Ramos (cell line): Measurements from ENCODE around the gene BRSK2.

Source experiments
- in situ Hi-C: fragments of 300-500 bp; cut with MboI; formaldehyde crosslinking; loops from one replicate; pipeline ENCODE4 v1.14.3; 2022; ENCODE audit warnings: low sequenced_read_pairs; ENCODE audit not compliant: unreplicated experiment

Gene BRSK2

GRCh38 chr11:1487851-1488574 is 98.3 kb downstream of the BRSK2 start:
- in situ Hi-C loops, result no loop called here

- in situ Hi-C loops, result no loop called here
Observed at GRCh38 chr11:1488575-1489180, 98.9 kb downstream of the BRSK2 start.

GRCh38 chr11:1490651-1491050 is 100.9 kb downstream of the BRSK2 start:
- in situ Hi-C loops, result no loop called here

GRCh38 chr11:1491379-1491778 is 101.6 kb downstream of the BRSK2 start:
- in situ Hi-C loops, result no loop called here

- in situ Hi-C loops, result no loop called here
Observed at GRCh38 chr11:1493650-1494244, 104.0 kb downstream of the BRSK2 start.

- in situ Hi-C loops, result no loop called here
Observed at GRCh38 chr11:1494650-1495049, 104.9 kb downstream of the BRSK2 start.

- in situ Hi-C loops, result no loop called here
Observed at GRCh38 chr11:1496091-1496760, 106.5 kb downstream of the BRSK2 start.

GRCh38 chr11:1496761-1497095 is 107.0 kb downstream of the BRSK2 start:
- in situ Hi-C loops, result no loop called here

GRCh38 chr11:1497600-1497999 is 107.9 kb downstream of the BRSK2 start:
- in situ Hi-C loops, result no loop called here

- in situ Hi-C loops, result no loop called here
Observed at GRCh38 chr11:1498262-1498661, 108.5 kb downstream of the BRSK2 start.

- in situ Hi-C loops, result no loop called here
Observed at GRCh38 chr11:1499261-1499890, 109.6 kb downstream of the BRSK2 start.

GRCh38 chr11:1499899-1500298 is 110.2 kb downstream of the BRSK2 start:
- in situ Hi-C loops, result no loop called here

GRCh38 chr11:1500466-1501420 is 111.0 kb downstream of the BRSK2 start:
- in situ Hi-C loops, result no loop called here

- in situ Hi-C loops, result no loop called here
Observed at GRCh38 chr11:1501421-1502167, 111.9 kb downstream of the BRSK2 start.

GRCh38 chr11:1502168-1502953 is 112.6 kb downstream of the BRSK2 start:
- in situ Hi-C loops, result no loop called here

- in situ Hi-C loops, result no loop called here
Observed at GRCh38 chr11:1502954-1503707, 113.4 kb downstream of the BRSK2 start.

- in situ Hi-C loops, result no loop called here
Observed at GRCh38 chr11:1503708-1504104, 114.0 kb downstream of the BRSK2 start.

- in situ Hi-C loops, result no loop called here
Observed at GRCh38 chr11:1504138-1504537, 114.4 kb downstream of the BRSK2 start.
